Fibroblast of lung (primary cell): ENCODE measurements around the gene KCNH6.

Experiments used
- CTCF ChIP-seq, 2 donors: IDR thresholded peaks in 1 of 2; conservative IDR thresholded peaks in 1 of 2; 1 replicate in 1 of 2; 2 replicates in 1 of 2; pipeline ENCODE4 v1.5.1; 2011 to 2012; ENCODE audit warnings: low read length in 2 of 2, control low read depth in 1 of 2, inconsistent platforms in 1 of 2, low read depth in 1 of 2, mild to moderate bottlenecking in 1 of 2
- EZH2 ChIP-seq: IDR thresholded peaks from 2 replicates; pipeline ENCODE4 v1.5.1; 2012; ENCODE audit warnings: low read length, control low read depth, mild to moderate bottlenecking; ENCODE audit errors: missing control alignments

DNA sequence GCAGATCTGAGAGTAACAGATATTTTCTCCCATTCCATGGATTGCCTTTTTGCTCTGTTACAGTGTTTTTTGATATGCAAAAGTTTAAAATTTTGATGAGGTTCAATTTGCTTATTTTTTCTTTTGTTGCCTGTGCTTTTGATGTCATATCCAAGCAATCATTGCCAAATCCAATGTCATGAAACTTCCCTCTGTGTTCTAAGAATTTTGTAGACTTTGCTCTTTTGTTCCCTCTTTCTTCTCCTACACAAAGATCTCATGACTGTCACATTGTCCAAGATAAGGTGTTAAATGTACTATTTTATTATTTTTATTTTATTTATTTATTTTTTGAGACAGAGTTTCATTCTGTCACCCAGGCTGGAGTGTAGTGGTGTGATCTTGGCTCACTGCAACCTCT is 18.9 kb upstream of the KCNH6 start:
- no peak for TF ChIP-seq CTCF (conservative IDR thresholded peaks at IDR 0.05 in 1 of 2, IDR thresholded peaks at IDR 0.05 in 1 of 2; ENCODE audit: low read depth in 1 of 2, low read length in 2 of 2)
- TF ChIP-seq EZH2: no peak
